Activated T-helper 17 cell treated with anti-CD3 and anti-CD28 coated beads, Interleukin-2, amount 50 U/mL, for 72 hours (primary cell): ENCODE measurements around the gene MEMO1. TPM values are rescaled to one million over a fixed set of nuclear protein-coding genes. Genes with fewer than 3 reads are reported as not detected.
"Not testable (repeated sequence)": the region's sequence is repeated elsewhere in the genome, so short reads cannot be mapped to it uniquely, and the experiment has no call there.

Experiments used
- ATAC-seq: fragments of 150-1000 bp; cut with Tn5 transposase; replicated peaks from 2 replicates; pipeline ENCODE4 v1.10.0; 2021; ENCODE audit warnings: mild to moderate bottlenecking, moderate library complexity
- H3K27ac Mint-ChIP-seq: one replicate; pipeline ENCODE4 v1.8.0; 2022; ENCODE audit warnings: mixed read lengths
- H3K27me3 Mint-ChIP-seq: one replicate; pipeline ENCODE4 v1.8.0; 2022; ENCODE audit warnings: mixed read lengths
- H3K36me3 Mint-ChIP-seq: one replicate; pipeline ENCODE4 v1.8.0; 2022; ENCODE audit warnings: low read depth, mild to moderate bottlenecking, mixed read lengths
- H3K4me1 Mint-ChIP-seq: one replicate; pipeline ENCODE4 v1.8.0; 2022; ENCODE audit warnings: mixed read lengths
- H3K4me3 Mint-ChIP-seq: one replicate; pipeline ENCODE4 v1.8.0; 2022; ENCODE audit warnings: mild to moderate bottlenecking, mixed read lengths
- H3K9me3 Mint-ChIP-seq: one replicate; pipeline ENCODE4 v1.8.0; 2022; ENCODE audit warnings: mixed read lengths
- total RNA-seq, 2 donors: library from RNA; stranded (reverse); gene quantifications; one replicate each; pipeline ENCODE4 v1.2.3, GENCODE V29; 2022

Gene MEMO1
- total RNA-seq, 2 donors from 2014 or later = 44.8 to 74.1 TPM

DNA sequence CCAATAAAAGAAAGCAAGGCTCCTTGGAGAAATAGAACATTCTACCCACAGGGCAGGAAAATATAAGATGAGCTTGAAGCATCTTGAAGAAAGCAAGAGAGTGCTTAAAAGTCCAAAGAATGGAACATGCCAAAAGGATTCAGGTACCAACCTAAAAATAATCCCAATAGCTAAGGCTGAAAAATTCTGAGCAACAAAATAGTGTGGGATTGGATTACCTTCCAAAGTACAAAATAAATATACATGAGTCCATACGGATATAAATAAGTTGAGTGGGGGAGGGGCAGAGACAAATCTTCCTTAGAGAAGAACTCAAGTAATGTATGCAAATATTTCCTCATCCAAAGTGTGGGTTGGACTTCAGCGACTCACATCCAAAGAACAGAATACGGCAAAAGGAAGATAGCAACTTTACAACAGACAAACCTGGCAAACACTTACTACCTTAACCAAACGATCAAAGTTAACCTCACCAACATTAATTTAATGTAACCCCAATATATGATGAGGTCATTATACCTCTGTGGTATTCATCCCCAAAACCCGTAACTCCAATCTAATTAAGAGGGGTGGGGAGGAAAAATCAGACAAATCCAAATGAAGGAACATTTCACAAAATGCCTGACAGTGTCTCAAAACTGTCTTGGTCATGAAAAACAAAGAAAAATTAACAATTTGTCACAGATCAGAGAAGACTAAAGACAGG lies 26.9 kb downstream of the MEMO1 start:
- H3K4me1 Mint-ChIP-seq = peaks cover 23% of the 10 kb centered on the region
- no peak overlapping the region for H3K4me3 Mint-ChIP-seq
- H3K27me3 Mint-ChIP-seq = no peaks in the 10 kb centered on the region
- peaks cover 1% of the 10 kb centered on the region for H3K9me3 Mint-ChIP-seq
- H3K27ac Mint-ChIP-seq = no peak overlapping the region
- no peak for ATAC-seq
- H3K36me3 Mint-ChIP-seq = peaks cover 16% of the 10 kb centered on the region

DNA sequence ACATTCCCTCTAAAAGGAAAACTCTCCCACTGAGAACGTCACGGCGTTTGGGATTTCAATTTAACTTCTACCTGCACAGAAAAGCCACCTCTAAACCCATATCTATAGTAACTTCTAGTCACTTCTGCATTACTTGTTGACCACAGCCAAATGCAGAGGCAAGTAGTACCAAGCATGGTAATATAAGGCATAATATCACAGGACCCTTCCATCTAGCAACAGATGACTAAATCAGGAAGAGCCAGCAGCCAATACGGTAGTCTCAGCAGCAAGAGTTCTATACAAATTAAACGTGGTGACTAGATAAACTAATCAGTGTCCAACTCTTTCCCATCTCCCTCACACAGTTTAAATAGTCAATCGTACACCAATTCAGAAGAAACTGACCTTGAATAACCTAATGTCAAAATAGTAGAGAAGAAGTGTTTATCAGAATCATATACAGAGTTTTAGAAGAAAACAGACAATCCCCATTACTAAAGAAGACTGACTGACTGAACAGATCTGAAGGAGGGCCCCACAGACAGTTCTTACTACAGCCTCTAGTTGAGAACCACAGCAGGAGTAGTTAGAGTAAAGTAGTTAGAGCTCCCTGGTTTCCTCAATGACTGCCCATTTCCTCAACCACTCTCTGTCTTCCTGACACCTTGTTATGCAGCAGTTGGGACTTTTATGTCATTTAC lies 30.0 kb downstream of the MEMO1 start:
- peak; percentile 71 for ATAC-seq
- Mint-ChIP-seq H3K36me3 (peaks cover 16% of the 10 kb centered on the region), H3K27ac (peak overlapping the region; percentile 9), H3K27me3 (no peaks in the 10 kb centered on the region), H3K4me1 (peaks cover 26% of the 10 kb centered on the region), H3K9me3 (peaks cover 4% of the 10 kb centered on the region), H3K4me3 (peak overlapping the region; percentile 1)

DNA sequence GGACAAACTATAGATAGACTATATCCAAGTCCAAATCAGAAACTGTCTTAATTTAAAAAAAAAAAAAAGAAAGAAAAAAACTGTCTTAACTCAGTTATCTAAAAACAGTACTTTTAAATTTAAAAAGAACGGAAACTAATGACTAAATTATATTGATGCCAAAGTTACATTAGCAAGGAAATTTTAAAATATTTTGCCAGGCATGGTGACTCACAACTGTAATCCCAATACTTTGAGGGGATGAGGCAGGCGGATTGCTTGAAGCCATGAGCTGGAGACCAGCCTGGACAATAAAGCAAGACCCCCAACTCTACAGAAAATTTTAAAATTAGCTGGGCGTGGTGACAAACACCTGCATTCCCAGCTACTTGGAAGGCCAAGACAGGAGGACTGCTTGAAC lies 30.9 kb downstream of the MEMO1 start:
- Mint-ChIP-seq H3K36me3 (peaks cover 16% of the 10 kb centered on the region), H3K4me3 (no peak overlapping the region), H3K9me3 (peaks cover 4% of the 10 kb centered on the region), H3K4me1 (peaks cover 26% of the 10 kb centered on the region), H3K27me3 (no peaks in the 10 kb centered on the region), H3K27ac (no peak overlapping the region)
- ATAC-seq = no peak

DNA sequence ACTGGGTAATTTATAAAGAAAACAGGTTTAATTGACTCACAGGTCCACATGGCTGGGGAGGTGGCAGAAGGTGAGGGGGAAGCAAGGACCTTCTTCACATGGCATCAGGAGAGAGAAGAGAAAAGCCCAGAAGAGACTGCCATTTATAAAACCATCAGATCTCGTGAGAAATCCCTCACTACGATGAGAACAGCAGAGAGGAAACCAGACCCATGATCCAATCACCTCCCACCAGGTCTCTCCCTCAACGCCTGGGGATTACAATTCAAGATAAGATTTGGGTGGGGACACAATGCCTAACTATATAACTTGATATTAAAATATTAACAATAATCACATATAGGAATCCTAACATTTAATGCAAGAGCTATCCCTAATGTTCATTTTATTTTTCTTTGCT lies 31.8 kb downstream of the MEMO1 start:
- H3K4me1 Mint-ChIP-seq = peaks cover 26% of the 10 kb centered on the region
- no peak for ATAC-seq
- H3K9me3 Mint-ChIP-seq = peaks cover 4% of the 10 kb centered on the region
- H3K36me3 Mint-ChIP-seq = peaks cover 7% of the 10 kb centered on the region
- no peaks in the 10 kb centered on the region for H3K27me3 Mint-ChIP-seq
- no peak overlapping the region for H3K27ac Mint-ChIP-seq
- no peak overlapping the region for H3K4me3 Mint-ChIP-seq

DNA sequence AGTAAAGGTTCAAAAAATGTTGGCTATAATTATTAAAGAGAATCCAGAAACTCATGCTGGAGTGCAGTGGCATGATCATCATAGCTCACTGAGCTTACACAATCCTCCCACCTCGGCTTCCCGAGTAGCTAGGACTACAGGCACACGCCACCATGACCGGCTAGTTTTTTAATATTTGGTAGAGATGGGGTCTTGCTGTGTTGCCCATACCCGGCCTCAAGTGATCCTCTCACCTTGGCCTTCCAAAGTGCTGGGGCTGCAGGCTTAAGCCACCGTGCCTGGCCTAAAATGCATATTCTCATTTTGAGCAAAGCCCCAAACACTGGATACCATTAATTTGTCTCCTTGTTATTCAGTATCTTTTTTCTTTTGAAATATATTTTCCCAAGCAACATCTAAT lies 32.4 kb downstream of the MEMO1 start:
- ATAC-seq = no peak
- Mint-ChIP-seq H3K27ac (no peak overlapping the region), H3K4me1 (peaks cover 26% of the 10 kb centered on the region), H3K27me3 (no peaks in the 10 kb centered on the region), H3K36me3 (peaks cover 2% of the 10 kb centered on the region), H3K9me3 (peaks cover 4% of the 10 kb centered on the region), H3K4me3 (no peak overlapping the region)

DNA sequence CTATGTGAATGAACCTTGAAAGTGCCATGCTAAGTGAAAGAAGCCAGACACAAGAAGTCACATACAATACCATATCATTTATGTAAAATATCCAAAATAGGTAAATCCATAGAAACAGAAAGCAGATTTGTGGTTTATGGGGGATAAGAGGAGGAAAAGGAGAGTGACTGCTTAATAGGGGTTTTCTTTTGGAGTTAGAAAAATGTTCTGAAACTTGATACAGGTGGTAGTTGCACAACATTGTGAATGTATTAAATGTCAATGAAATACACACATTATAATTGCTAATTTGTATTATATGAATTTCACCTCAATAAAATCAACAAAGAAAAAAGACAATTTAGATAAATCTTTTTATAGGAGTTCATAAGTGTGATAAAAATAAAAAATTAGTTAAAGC lies 37.1 kb downstream of the MEMO1 start:
- Mint-ChIP-seq H3K4me3 (no peak overlapping the region), H3K27ac (no peak overlapping the region), H3K27me3 (no peaks in the 10 kb centered on the region), H3K9me3 (peaks cover under 1% of the 10 kb centered on the region), H3K36me3 (peaks cover 6% of the 10 kb centered on the region), H3K4me1 (peaks cover 14% of the 10 kb centered on the region)
- no peak for ATAC-seq

DNA sequence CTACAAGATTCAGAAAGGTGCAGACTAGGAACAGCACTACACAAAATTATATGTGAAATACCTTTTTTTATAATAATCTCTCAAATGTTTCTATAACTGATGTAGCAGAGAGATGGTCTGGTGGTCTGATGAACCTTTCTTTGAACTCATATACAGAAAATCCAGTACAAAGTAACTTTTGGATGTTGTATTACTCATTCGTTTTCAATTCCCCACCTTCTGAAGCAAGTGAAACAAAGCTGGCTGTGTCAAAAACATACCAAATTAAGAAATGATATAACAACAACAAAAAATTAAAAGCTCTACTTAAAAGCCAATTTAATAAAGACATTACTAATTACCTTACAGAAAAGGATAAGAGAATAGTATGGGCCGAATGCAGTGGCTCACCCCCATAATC lies 38.7 kb downstream of the MEMO1 start:
- ATAC-seq = no peak
- Mint-ChIP-seq H3K9me3 (no peaks in the 10 kb centered on the region), H3K36me3 (peaks cover 6% of the 10 kb centered on the region), H3K4me3 (no peak overlapping the region), H3K27ac (peak overlapping the region; percentile 52), H3K4me1 (peaks cover 13% of the 10 kb centered on the region), H3K27me3 (no peaks in the 10 kb centered on the region)

DNA sequence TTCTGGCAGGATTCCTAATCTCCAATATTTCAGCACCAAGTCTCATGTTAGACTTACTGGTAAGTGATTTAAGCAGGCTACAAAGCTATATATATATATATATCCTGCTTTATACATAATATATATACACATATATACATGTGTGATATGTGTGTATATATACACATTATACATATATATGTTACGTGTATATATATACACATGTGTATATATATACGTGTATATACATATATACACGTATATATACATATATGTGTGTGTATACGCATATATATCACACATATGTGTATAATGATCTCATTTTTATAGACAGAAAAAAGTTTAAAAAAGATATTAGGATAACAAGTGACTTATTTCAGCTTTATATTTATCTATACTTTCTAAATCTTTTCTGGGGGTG lies 41.6 kb downstream of the MEMO1 start:
- no peaks in the 10 kb centered on the region for H3K27me3 Mint-ChIP-seq
- no peaks in the 10 kb centered on the region for H3K9me3 Mint-ChIP-seq
- H3K4me3 Mint-ChIP-seq = no peak overlapping the region
- no peak overlapping the region for H3K27ac Mint-ChIP-seq
- ATAC-seq = no peak
- peaks cover 6% of the 10 kb centered on the region for H3K36me3 Mint-ChIP-seq
- H3K4me1 Mint-ChIP-seq = peaks cover 8% of the 10 kb centered on the region

DNA sequence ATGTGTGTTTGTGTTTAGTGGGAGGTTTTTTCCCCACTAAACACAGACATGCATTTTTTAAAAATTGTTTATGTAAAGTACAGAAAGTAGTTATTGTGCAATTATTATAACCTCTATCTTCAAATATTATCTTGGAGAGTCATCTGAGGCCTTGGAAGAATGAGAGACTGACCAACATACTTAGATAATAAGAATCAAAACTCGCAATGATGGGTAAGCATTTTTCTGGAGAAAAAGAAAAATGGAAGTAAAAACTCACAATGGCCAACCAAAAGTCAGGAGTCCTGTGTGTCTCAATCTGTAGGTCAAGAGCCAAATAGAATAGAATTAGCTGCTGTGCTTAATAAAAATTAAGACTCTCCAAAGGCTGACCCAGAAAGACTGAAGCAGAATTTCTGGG lies 43.0 kb downstream of the MEMO1 start:
- H3K4me1 Mint-ChIP-seq = peaks cover 13% of the 10 kb centered on the region
- peaks cover 10% of the 10 kb centered on the region for H3K36me3 Mint-ChIP-seq
- no peaks in the 10 kb centered on the region for H3K27me3 Mint-ChIP-seq
- no peak overlapping the region for H3K27ac Mint-ChIP-seq
- no peak overlapping the region for H3K4me3 Mint-ChIP-seq
- ATAC-seq = no peak
- H3K9me3 Mint-ChIP-seq = no peaks in the 10 kb centered on the region

DNA sequence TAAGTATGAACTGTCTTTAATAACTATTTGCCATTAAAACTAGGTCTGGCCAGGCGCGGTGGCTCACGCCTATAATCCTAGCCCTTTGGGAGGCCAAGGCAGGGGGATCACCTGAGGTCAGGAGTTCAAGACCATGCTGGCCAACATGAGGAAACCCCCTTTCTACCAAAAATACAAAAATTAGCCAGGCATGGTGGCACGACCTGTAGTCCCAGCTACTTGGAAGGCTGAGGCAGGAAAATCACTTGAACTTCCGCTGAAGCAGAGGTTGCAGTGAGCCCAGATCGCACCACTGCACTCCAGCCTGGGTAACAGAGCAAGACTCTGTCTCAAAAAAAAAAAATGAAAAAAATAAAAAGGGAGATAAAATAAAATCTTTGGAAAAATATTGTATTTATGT lies 44.4 kb downstream of the MEMO1 start:
- H3K36me3 Mint-ChIP-seq, ATAC-seq, H3K27ac Mint-ChIP-seq, H3K27me3 Mint-ChIP-seq, H3K4me3 Mint-ChIP-seq, H3K9me3 Mint-ChIP-seq: not testable (repeated sequence)
- H3K4me1 Mint-ChIP-seq = peaks cover 15% of the 10 kb centered on the region

DNA sequence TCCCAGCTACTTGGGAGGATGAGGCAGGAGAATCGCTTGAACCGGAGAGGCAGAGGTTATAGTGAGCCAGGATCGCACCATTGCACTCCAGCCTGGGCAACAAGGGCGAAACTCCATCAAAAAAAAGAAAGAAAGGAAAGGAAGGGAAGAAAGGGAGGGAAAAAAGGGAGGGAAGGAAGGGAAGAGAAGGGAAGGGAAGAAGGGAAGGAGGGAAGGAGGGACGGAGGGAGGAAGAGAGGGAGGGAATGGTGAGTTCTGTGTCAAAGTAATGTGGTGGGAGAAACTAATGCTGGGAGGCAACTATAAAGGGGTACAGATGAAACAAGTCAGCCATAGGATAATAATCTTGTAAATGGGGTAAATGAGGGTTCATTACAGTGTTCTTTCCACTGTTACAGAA lies 45.7 kb downstream of the MEMO1 start:
- H3K36me3 Mint-ChIP-seq = peaks cover 7% of the 10 kb centered on the region
- no peak overlapping the region for H3K4me3 Mint-ChIP-seq
- H3K9me3 Mint-ChIP-seq = no peaks in the 10 kb centered on the region
- peaks cover 12% of the 10 kb centered on the region for H3K4me1 Mint-ChIP-seq
- no peak for ATAC-seq
- H3K27ac Mint-ChIP-seq = no peak overlapping the region
- no peaks in the 10 kb centered on the region for H3K27me3 Mint-ChIP-seq

DNA sequence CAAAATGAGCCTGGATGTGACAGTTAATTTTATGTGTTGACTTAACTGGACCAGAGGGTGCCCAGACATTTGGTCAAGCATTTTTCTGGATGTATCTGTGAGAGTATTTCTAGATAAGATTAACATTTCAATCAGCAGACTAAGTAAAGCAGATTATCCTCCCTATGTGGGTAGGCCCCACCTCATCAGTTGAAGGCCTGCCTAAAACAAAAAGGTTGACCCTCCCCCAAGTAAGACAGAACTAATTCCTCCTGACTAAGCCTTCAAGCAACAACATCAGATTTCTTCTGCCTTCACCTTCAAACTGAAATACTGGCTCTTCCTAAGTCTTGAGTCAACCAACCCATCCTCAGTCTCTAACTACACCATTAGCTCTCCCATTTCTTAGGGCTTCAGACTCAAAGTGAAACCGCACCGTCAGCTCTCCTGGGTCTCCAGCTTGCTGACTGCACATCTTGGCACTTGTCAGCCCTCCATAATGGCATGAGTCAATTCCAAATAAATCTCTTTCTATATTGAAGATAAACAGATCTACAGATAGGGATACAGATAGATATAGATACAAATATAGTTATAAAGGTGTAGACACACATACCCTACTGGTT lies 47.9 kb downstream of the MEMO1 start:
- Mint-ChIP-seq H3K36me3 (peaks cover 7% of the 10 kb centered on the region), H3K4me3 (peak overlapping the region; percentile 29), H3K27me3 (no peaks in the 10 kb centered on the region), H3K9me3 (no peaks in the 10 kb centered on the region), H3K27ac (peak overlapping the region; percentile 53), H3K4me1 (peaks cover 30% of the 10 kb centered on the region)
- ATAC-seq = peak; percentile 97

DNA sequence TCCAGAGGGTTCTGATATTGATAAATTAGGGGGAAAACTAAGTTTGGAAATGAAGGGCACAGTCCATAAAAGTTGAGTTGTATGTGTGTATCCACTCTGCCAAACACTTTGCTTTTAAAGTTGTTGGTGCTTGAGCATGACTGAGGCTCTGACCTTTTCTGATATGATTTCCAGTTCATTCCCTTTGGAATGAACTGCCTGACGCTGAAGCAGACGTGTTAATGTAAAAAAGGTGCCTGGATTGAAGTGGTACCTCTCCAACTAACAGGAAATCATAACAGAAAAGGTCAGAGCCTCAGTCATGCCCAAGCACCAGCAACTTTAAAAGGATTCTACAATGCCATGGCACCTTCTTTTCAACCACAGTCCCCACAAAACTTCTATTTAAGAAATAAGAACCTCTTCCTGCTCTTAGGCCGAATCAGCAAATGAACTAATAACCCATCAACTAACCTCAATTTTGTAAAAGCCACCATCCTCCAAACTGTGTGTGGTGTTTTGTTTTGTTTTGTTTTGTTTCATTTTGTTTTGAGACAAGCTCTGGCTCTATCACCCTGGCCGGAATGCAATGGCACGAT lies 52.6 kb downstream of the MEMO1 start:
- no peaks in the 10 kb centered on the region for H3K9me3 Mint-ChIP-seq
- peaks cover 37% of the 10 kb centered on the region for H3K36me3 Mint-ChIP-seq
- H3K4me1 Mint-ChIP-seq = peaks cover 33% of the 10 kb centered on the region
- peak overlapping the region; percentile 22 for H3K27ac Mint-ChIP-seq
- H3K27me3 Mint-ChIP-seq = no peaks in the 10 kb centered on the region
- peak overlapping the region; percentile 49 for H3K4me3 Mint-ChIP-seq
- no peak for ATAC-seq

DNA sequence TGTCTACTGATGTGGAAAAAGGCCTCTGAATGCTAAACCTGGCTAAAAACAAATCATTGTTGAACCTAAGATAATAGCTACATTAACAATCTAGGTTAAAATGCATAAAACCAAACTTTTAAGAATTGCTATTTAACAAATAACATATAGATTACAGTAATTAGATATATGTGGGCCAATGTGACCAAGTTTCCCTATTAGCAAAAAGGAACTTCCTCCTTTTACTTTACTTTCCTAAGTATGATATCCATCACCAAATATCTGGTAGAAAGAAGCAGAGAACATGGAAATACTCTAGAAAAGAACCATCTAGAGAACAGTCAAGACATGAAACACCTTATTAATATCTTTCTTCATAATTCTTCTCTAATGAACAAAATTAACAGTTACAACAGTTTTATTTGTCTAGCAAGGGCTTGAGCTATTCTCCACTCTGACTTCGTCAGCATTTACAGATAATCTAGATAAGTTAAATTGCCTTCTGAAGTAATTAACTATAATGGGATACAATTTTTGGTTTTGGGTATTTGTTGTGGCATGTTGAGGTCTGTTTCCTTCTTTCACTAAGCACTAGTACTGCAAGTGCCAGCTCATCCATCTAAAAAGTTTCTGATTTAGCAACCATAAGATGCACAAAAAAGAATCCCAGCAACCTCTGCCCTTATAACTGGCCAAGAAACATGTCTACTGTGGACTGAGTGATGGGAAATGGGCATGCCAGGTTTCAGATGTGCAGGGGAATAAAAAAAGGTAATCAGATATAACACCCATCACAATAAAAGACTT lies 53.3 kb downstream of the MEMO1 start:
- peak overlapping the region; percentile 22 for H3K27ac Mint-ChIP-seq
- no peaks in the 10 kb centered on the region for H3K27me3 Mint-ChIP-seq
- H3K36me3 Mint-ChIP-seq = peaks cover 31% of the 10 kb centered on the region
- H3K4me1 Mint-ChIP-seq = peaks cover 27% of the 10 kb centered on the region
- ATAC-seq = peak; percentile 80
- no peaks in the 10 kb centered on the region for H3K9me3 Mint-ChIP-seq
- H3K4me3 Mint-ChIP-seq = peak overlapping the region; percentile 49
